GM19351 (cell line): ENCODE measurements around the gene BARX1.
"Not testable (repeated sequence)": the region's sequence is repeated elsewhere in the genome, so short reads cannot be mapped to it uniquely, and the experiment has no call there.

Experiments
- ATAC-seq: cut with Tn5 transposase; IDR thresholded peaks from one replicate; pipeline ENCODE4 v1.9.1; 2021; ENCODE audit warnings: mild to moderate bottlenecking, moderate library complexity; ENCODE audit not compliant: unreplicated experiment

The BARX1 gene, protein sequence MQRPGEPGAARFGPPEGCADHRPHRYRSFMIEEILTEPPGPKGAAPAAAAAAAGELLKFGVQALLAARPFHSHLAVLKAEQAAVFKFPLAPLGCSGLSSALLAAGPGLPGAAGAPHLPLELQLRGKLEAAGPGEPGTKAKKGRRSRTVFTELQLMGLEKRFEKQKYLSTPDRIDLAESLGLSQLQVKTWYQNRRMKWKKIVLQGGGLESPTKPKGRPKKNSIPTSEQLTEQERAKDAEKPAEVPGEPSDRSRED

DNA sequence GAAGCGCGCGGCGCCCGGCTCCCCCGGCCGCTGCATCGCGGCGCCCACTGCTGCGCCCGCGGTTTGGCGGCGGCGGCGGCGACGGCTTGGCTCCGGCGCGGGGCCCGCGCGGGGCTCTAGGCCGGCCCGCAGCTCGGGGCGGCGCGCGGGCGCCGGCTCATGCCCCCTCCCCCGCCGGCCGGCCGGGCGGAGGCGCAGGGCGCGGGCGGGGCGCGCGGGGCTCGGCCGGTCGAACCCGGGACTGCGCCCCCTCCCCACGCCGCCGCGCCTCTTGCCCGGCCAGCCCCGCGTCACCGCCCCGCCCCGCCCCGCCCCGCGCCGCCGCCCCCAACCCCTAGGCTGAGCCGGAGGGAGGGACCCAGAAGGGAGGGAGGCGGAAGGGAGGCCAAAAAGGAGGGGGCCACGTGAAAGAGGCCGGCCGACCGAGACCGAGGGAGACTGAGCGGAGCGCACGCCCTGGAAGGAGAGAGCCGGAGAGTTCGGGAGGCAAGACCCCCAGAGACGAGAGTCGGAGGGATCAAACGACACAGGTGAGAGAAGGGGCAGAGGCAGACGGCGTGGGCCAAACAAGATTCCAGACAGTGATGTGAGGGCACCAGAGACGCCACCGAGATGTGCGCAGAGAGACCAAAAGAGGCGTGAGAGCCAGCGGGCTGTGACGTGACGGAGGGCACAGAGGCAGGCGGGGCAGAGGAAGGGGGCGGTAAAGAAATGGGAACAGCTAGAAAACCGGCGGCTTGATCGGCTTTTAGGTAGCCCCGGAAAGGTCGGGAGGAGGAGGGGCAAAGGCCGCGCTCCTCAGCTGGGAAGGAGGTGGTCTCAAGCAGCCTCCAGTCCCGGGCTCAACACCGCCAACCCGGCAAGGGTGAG lies at the start of gene BARX1:
BARX1 (minus strand) TSS at position 245 of the 870 bp plus-strand sequence; CDS start at position 36, 209 bp downstream.
- no peak for ATAC-seq

DNA sequence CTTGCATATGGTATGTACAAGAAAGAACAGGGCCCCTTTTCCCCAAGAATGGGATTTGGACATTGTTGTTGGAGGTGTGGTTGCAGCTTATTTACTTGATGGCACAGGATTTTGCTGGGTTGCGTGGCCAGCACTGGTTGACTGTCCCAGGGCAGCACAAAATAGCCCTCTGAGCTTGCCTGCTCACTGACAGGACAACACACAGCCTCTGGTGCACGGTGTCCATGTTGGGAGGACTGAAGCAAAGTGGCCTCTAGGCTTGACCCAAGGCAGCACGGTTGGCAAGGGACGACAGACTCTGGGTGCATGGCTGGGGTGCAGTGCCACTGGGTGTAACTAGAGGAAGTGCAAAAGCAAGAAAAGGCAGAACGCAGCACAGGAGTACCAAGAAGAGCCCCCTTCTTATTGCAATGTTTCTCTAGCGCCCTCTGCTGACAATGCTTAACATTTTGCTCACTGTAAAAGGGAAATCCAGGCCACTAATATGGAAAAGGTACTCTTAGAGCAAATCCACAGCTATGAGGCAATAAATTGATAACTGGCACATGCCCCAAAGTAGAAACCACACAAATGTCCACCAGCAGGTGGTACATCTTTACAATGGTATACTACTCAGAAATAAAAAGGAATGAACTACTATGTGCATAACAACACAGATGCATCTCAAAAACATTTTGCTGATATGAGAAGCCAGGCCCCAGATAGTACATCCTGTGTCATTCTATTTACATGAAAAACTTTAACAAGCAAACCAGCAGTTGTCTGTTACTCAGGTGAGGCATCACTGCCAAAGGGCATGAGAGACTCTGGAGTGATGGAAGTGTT lies 47.4 kb upstream of the BARX1 start:
- no peak for ATAC-seq

DNA sequence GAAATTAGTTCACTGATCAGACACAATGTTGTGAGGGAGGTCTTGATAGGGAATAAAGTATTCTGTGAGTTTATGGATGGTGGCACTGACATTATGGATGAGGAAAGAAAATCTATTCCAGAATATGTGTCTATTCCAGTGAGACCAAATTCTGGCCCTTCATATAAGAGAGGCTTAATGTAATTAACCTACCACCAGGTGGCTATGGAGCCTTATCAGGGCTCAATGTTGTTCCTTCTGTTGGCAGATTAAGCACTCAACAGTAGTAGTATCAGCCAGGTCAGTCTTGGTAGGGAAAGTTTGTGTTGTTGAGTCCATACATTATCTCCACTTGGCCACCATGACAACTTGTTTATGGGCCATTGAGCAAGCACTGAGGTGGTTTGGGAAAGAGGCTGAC lies 41.7 kb upstream of the BARX1 start:
- no peak for ATAC-seq

DNA sequence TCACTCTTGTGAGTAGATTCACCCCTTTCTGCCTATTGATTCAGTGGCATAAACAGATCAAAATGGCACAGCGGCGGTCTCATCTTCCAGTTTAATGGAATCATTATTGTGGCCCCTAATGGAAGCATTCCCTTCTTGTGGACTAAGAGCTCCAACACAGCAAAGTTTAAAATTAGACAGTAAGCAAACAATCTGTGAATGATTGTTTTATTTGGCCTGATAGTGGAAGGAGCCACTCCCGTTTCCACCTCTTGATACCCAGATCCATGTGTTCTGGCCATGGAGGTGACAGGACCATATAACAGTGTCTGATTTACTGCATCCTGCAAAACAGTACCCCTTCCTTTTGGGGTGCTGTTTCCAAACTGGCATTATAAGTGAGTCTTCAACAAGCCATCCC lies 41.2 kb upstream of the BARX1 start:
- no peak for ATAC-seq

DNA sequence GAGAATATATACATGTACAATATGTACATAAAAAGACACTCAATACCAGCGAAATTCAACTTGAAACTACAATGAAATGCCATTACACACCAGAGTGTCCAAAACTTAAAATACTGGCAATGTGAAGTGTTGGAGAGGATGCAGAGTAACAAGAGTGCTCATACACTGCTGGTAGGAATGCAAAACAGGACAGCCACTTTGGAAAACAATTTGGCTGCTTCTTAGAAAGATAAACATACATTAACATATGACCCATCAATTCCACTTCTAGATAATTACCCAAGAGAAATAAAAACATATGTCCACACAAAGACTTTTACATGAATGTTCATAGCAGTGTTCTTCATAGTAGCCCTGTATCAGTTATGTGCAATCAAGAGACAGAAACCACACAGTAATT lies 39.4 kb upstream of the BARX1 start:
- no peak for ATAC-seq

DNA sequence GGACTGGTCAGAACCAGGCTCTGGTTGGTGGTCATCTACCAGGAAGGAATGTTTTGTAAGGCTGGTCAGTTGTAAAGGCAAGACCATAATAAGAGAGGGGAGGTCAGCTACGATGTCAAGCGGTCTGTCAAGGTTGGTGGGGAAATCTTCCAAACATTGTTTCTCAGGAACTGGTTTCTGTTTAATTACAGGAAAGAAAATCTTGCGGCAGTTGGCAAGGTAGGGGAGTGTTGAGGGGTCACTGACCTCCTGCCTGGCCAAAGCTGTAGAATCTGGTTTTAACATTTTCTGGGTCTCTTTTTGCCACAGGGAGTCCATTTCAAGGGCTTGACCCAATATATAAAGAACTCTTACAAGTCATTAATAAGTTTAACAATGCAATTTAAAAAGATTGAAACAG lies 39.0 kb upstream of the BARX1 start:
- no peak for ATAC-seq

DNA sequence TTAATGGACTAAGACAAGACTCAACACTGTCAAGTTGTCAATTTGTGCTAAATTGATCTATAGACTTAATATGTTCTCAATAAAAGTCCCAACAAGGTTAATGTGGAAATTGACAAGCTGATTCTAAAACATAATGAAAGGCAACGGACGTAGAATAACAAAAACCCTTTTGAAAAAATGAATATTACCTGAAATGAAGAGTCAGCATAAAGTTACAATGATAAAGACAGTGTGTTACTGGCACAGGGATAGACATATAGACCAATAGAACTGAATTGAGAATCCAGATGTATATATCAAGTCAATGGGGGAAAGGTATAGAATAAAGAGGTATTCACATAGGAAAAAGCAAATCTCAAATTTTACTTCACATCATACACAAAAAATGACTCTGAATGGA lies 37.7 kb upstream of the BARX1 start:
- ATAC-seq, result no peak

DNA sequence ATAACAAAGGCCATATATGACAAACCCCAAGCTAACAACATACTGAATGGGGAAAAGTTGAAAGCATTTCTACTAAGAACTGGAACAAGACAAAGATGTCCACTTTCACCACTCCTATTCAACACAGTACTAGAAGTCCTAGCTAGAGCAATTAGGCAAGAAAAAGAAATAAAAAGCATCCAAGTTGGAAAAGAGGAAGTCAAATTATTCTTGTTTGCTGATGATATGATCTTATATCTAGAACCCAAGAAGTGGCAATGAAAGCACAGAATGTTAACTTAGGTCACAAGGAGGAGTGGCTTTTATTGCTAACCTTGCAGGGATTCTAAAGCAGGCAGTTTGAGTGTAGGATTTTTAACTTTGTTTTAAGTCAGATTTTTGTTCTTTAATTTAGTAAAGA lies 35.3 kb upstream of the BARX1 start:
- no peak for ATAC-seq

DNA sequence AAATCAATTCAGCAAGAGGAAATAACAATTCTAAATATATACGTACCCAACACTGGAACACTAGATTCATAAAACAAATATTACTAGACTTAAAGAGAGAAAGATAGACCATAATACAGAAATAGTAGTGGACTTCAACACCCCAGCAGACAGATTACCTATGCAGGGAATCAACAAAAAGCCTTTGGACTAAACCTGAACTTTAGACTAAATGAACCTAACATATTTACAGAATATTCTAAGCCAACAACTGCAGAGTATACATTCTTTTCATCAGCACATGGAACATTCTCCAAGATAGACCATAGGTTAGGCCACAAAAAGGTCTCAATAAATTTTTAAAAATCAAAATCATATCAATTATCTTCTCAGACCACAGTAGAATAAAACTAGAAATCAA lies 32.9 kb upstream of the BARX1 start:
- ATAC-seq, result no peak

DNA sequence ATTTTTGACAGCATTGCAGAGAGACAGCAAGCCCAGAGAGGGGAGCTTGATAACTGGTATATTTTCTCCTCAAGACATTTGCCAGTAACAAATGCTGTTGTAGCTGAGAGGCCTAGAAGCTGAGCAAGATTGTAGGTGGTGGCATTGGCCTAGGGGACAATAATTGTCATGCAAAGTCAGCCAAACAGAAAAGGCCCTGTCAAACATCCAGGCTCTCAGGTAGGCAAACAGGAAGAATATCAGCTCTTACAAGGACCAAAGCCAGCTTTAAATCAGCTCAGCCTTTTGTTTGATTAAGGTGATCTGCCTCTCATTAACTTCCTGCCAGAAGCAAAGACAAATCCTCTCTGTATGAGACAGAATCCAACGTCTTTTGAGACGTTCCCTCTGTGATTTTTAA lies 29.7 kb upstream of the BARX1 start:
- no peak for ATAC-seq

DNA sequence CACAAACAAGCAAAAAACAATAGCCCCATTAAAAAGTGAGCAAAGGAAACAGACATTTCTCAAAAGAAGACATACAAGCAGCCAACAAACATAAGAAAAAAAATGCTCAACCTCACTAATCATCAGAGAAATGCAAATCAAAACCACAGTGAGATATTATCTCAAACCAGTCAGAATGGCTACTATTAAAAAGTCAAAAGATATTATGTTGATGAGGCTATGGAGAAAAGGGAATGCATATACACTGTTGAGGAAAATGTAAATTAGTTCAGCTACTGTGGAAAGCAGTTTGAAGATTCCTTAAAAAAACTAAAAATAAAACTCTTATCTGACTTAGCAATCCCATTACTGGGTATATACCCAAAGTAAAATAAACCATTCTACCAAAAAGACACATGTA lies 28.7 kb upstream of the BARX1 start:
- no peak for ATAC-seq

DNA sequence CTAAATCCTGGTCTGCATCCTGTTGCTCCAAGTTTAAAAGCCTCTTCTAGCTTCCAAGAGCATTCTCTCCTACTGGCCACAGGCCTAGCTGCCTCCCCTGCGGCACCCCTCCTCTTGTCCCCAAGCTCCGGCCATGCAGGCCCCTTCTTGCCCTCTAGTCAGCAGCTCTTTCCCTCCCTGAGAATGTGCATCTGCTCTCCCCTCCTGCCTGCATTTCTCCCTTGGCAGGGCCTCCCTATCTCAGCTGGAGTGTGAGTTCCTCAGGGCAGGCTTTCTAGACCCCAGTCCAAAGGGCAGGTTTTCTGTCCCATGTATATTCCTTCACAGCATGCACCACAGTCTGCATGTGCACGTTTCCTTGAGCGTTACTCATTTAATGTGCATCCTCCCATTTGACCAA lies 24.6 kb upstream of the BARX1 start:
- no peak for ATAC-seq

DNA sequence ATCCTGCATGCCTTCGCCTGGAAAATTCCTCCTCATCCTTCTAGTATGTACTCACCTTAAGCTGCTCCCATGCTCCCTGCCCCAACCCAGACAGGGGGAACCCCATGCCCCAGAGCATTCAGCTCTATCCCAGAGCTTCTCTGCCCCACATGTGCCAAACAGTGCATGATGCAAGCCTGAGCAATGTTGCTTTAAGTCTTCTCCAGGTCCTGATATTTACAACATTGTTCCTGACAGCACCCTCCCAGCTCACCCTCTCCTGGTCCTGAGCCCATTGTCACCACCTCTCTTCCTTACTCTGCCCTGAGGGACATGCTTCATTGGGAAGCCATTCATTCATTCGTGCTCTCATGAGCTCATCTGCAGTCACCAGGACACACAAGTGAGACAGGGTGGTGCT lies 23.4 kb upstream of the BARX1 start:
- ATAC-seq, result no peak

DNA sequence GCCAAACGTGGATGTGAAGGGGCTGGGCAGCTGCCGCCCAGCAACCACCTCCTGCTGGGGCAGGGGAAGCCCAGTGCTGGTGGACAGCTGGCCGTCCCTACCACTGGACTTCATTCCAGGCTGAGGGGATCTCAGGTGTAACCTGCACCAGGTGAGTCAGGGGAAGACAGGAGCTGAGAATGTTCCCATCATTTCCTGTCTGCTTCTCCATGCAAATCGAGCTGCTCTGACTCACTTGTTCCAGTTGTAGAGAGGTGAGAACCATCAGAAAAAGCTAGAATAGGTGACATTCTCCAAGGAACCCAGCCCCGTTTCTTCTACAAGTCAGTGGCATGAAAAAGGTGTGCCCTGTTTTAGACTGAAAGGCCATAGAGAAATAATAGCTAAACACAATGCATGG lies 21.8 kb upstream of the BARX1 start:
- no peak for ATAC-seq

DNA sequence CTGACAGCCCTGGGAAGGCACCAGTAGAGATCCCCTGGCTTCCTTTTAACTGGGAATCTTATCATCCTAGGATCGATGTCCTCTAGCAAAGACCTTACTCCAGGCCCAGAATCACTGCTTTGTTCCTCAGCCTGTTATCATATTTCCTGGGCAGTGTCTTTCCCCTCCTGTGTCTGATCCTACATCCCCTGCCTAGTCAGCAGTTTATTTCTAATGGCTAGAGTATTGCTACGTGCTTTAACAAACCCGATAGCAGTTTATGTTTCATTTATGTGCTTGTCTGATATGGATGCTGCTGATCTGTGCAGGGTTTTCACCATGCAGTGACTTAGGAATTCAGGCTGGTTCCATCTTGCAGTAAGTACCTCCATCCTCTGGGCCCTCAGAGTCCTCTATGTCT lies 20.9 kb upstream of the BARX1 start:
- no peak for ATAC-seq

DNA sequence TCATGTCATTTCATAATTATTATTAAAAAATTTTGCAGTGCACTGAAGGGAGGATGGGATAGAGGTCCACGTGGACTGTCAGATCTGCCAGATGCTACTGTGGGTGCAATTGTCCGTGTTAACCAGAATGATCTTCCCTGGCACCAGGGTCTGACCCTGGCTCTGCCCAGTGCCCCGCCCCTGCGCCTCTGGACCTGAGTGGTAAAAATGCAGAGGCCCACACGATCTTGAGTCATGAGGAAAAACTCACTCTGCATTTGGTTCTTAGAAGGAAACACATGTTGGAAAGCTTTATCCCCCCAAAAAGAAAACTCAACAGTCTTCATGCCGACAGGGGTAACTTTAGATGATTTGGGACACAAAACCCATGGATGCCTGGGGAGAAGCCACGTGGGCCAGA lies 20.1 kb upstream of the BARX1 start:
- no peak for ATAC-seq

DNA sequence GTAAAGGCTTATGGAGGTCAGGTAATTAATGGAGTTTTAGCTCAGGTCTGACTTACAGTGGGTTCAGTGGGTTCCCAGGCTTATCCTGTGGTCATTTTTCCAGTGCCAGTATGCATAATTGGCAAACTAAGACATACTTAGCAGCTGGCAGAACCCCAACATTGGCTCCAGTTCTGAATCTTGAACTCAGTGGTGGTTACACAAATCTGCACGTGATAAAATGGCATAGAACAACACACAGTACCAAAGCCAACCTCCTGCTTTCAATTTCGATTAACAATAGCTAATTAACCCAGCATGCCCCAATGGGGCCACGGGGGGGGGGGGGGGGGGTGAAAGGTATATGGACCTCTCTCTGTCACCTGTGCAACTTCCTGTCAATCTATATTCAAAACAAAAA lies 19.0 kb upstream of the BARX1 start:
- ATAC-seq, result no peak

DNA sequence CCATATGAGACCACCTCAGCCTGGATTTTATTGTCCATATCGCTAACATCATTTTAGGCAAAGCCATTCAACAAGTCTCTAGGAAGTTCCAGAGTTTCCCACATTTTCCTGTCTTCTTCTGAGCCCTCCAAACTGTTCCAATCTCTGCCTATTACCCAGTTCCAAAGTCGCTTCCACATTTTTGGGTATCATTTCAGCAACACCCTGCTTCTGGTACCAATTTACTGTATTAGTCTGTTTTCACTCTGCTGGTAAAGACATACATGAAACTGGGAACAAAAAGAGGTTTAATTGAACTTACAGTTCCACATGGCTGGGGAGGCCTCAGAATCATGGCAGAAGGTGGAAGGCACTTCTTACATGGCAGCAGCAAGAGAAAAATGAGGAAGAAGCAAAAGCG lies 17.5 kb upstream of the BARX1 start:
- not testable (repeated sequence) for ATAC-seq

DNA sequence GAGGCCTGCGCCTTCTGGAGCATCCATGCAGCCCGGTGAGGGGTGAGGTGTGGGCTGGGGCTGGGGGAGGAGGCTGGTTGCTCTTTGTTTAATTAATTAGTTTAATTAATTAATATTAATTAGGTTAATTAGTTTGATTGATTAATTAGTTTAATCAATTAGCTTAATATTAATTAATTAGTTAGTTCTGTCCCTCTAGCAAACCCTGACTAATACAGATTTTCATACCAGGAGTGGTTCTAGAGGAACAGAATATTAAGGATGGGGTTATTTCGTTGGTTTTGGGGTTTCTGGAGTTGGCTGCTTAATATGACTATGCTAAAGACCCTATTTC lies 14.1 kb upstream of the BARX1 start:
- ATAC-seq, result no peak

DNA sequence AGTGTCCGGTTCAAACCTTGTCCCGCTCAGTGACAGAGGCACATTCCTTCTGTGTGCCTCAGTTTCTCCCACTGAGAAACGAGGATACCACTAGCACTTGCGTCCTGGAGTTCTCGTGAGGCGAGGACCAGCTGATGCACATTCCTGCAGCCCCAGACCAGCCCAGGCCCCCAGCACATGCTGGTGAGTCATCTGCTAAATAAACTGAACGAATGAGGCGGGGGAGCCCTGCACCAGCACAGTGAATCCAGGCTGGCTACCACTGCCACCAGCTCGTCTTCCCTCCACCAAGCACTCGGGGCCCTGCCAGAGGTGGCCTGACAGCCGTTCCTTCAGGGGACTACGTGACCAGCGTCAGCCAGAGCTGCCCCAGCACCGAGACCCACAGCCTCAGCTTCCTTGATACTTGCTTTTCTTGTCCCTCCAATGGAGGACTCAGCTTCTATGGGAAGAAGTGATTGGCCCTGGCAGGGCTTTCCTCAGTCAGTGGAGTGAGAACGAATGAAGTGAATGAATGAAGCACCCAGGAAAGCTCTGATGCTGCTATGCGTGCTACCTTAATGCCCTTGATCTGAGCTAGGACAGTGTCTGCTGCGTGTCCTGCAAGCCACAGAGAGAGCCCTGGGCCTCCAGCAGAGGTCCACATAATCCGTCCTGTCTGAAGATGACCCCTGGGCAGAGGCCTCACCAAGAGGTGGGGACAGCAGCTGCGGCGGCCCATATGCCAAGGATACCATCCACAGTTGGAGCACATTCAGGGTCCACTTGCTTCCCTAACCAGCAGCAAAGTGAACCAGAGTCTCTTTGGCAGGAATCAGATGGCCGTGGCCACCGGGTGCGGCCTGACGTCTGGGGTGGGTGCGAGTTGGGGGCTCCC lies 13.5 kb upstream of the BARX1 start:
- no peak for ATAC-seq
